Hepatocyte (in vitro differentiated cells): ENCODE results near the gene RBBP4. TPM values are rescaled to one million over a fixed set of nuclear protein-coding genes. Genes with fewer than 3 reads are reported as not detected.
A peak's percentile ranks its signal among the peaks of the same experiment; 100 is the strongest.

Experiments
- DNase-seq: peaks from one replicate; pipeline ENCODE4 v3.0.0-alpha.2; 2016; ENCODE audit warnings: low spot score
- H2AFZ ChIP-seq: fragments of 200-600 bp; sonication (generic); 2 replicates; pipeline ENCODE4 v1.6.0; 2016; ENCODE audit warnings: antibody characterized with exemption, mild to moderate bottlenecking
- H3K27ac ChIP-seq: fragments of 200-600 bp; sonication (generic); 2 replicates; pipeline ENCODE4 v1.5.1; 2016; ENCODE audit warnings: mild to moderate bottlenecking
- H3K27me3 ChIP-seq: fragments of 200-600 bp; sonication (generic); 2 replicates; pipeline ENCODE4 v1.6.1; 2016
- H3K36me3 ChIP-seq: fragments of 200-600 bp; sonication (generic); replicated peaks from 2 replicates; pipeline ENCODE4 v1.5.1; 2016; ENCODE audit warnings: low read depth; ENCODE audit not compliant: insufficient read depth
- H3K4me1 ChIP-seq: fragments of 200-600 bp; sonication (generic); 2 replicates; pipeline ENCODE4 v1.5.1; 2016; ENCODE audit warnings: mild to moderate bottlenecking, moderate library complexity; ENCODE audit not compliant: insufficient read depth
- H3K4me2 ChIP-seq: fragments of 200-600 bp; sonication (generic); 2 replicates; pipeline ENCODE4 v1.6.0; 2016
- H3K4me3 ChIP-seq: fragments of 200-600 bp; sonication (generic); 2 replicates; pipeline ENCODE4 v1.5.1; 2016; ENCODE audit warnings: mild to moderate bottlenecking
- H3K79me2 ChIP-seq: fragments of 200-600 bp; sonication (generic); 2 replicates; pipeline ENCODE4 v1.6.0; 2017; ENCODE audit warnings: mild to moderate bottlenecking
- H3K9me2 ChIP-seq: fragments of 200-600 bp; sonication (generic); replicated peaks from 2 replicates; pipeline ENCODE4 v1.6.0; 2017; ENCODE audit warnings: mild to moderate bottlenecking; ENCODE audit not compliant: insufficient read depth
- H3K9me3 ChIP-seq: fragments of 200-600 bp; sonication (generic); 2 replicates; pipeline ENCODE4 v1.5.1; 2016; ENCODE audit warnings: low read depth, mild to moderate bottlenecking
- H4K20me1 ChIP-seq: fragments of 200-600 bp; sonication (generic); 2 replicates; pipeline ENCODE4 v1.6.0; 2016; ENCODE audit warnings: mild to moderate bottlenecking; ENCODE audit not compliant: insufficient read depth, poor library complexity, severe bottlenecking
- CTCF ChIP-seq: fragments of 200-600 bp; sonication (generic); IDR thresholded peaks from 2 replicates; pipeline ENCODE4 v1.5.1; 2016; ENCODE audit warnings: antibody characterized with exemption, mild to moderate bottlenecking; ENCODE audit not compliant: poor library complexity
- EZH2 ChIP-seq: fragments of 200-600 bp; sonication (generic); IDR thresholded peaks from 2 replicates; pipeline ENCODE4 v1.6.1; 2016; ENCODE audit warnings: antibody characterized with exemption, mild to moderate bottlenecking, borderline replicate concordance
- EZH2phosphoT487 ChIP-seq: fragments of 200-600 bp; sonication (generic); IDR thresholded peaks from one replicate; pipeline ENCODE4 v1.6.1; 2018; ENCODE audit warnings: antibody characterized with exemption, mild to moderate bottlenecking, low read depth, moderate library complexity; ENCODE audit not compliant: unreplicated experiment, severe bottlenecking
- whole genome bisulfite sequencing: methylation state at CpG from one replicate; pipeline ENCODE4 v1.1.6; 2016; ENCODE audit warnings: low lambda C conversion rate; ENCODE audit errors: missing lambda C conversion rate; 5-methylcytosine and 5-hydroxymethylcytosine counted together
- polyA plus RNA-seq: library from polyadenylated mRNA; unstranded; fragments of >200 nt; fragmentation: Nextera tagmentation; extraction: Ambion mirVana; gene quantifications from 2 replicates; pipeline ENCODE4 v1.2.1, GENCODE V29; 2016
- total RNA-seq: library from RNA; depleted of rRNA; stranded (reverse); fragments of >200 nt; gene quantifications from 2 replicates; pipeline ENCODE4 v1.2.3, GENCODE V29; 2014

Gene RBBP4
- total and polyA plus RNA-seq, 2 experiments from 2014 or later: 139 to 177 TPM

GRCh38 chr1:32702599-32703478 lies 51.8 kb downstream of the RBBP4 start, which contains the start of gene SYNC:
Gene SYNC (minus strand): TSS chr1:32702770. CDS start chr1:32702660, 110 bp downstream.
- no peaks in the 10 kb centered on the region for H3K36me3 ChIP-seq
- H3K4me1 ChIP-seq: peaks cover 33% of the 10 kb centered on the region

GRCh38 chr1:32703479-32704291 lies 52.7 kb downstream of the RBBP4 start:
- H3K4me3 ChIP-seq: peak overlapping the region; percentile 65
- H3K27me3 ChIP-seq: no peaks in the 10 kb centered on the region
- H2AFZ ChIP-seq: peak overlapping the region; percentile 92
- H3K36me3 ChIP-seq: no peaks in the 10 kb centered on the region
- H3K27ac ChIP-seq: peak overlapping the region; percentile 94
- H3K4me2 ChIP-seq: peak overlapping the region; percentile 100
- H3K79me2 ChIP-seq: no peaks in the 10 kb centered on the region
- peaks cover 33% of the 10 kb centered on the region for H3K4me1 ChIP-seq
- 50% methylated on average over 17 of the region's 18 CpGs for WGBS
- DNase-seq: peak; percentile 77
- TF ChIP-seq EZH2 (no peak), CTCF (no peak), EZH2phosphoT487 (no peak)
- no peaks in the 10 kb centered on the region for H4K20me1 ChIP-seq
- H3K9me3 ChIP-seq: no peaks in the 10 kb centered on the region
- H3K9me2 ChIP-seq: no peaks in the 10 kb centered on the region

More at GRCh38 chr1:32702599-32703478, 51.8 kb downstream of the RBBP4 start, which contains the start of gene SYNC:
- H3K4me2 ChIP-seq: peak within 1 kb of the TSS; percentile 100
- H3K27ac ChIP-seq: peak within 1 kb of the TSS; percentile 94
- peak; percentile 68 for DNase-seq
- H3K9me2 ChIP-seq: no peaks in the 10 kb centered on the region
- no peaks in the 10 kb centered on the region for H4K20me1 ChIP-seq
- no peaks in the 10 kb centered on the region for H3K27me3 ChIP-seq
- peak within 1 kb of the TSS; percentile 65 for H3K4me3 ChIP-seq
- H3K9me3 ChIP-seq: no peaks in the 10 kb centered on the region
- peak within 1 kb of the TSS; percentile 92 for H2AFZ ChIP-seq
- H3K79me2 ChIP-seq: no peaks in the 10 kb centered on the region
- TF ChIP-seq EZH2 (no peak), CTCF (no peak), EZH2phosphoT487 (no peak)
- WGBS: under 1% methylated on average over 23 of the region's 70 CpGs

- Histone ChIP-seq H3K9me2 (no peaks in the 10 kb centered on the region), H3K27me3 (no peaks in the 10 kb centered on the region), H2AFZ (no peak overlapping the region), H3K36me3 (no peaks in the 10 kb centered on the region), H3K4me1 (peaks cover 33% of the 10 kb centered on the region), H3K79me2 (no peaks in the 10 kb centered on the region), H4K20me1 (no peaks in the 10 kb centered on the region), H3K27ac (no peak overlapping the region), H3K4me3 (no peak overlapping the region), H3K4me2 (no peak overlapping the region), H3K9me3 (no peaks in the 10 kb centered on the region)
- WGBS: 93% methylated on average over 7 of the region's 7 CpGs
- no peak for TF ChIP-seq CTCF
- no peak for DNase-seq
These were observed 54.5 kb downstream of the RBBP4 start for GRCh38 chr1:32705516-32705915.
